GM23248 (cell line): ENCODE measurements around the gene SHH. TPM values are rescaled to one million over a fixed set of nuclear protein-coding genes. Genes with fewer than 3 reads are reported as not detected.

Source experiments
- DNase-seq: peaks from one replicate; pipeline ENCODE4 v3.0.0-alpha.2; 2015
- H2AFZ ChIP-seq: fragments of 200-600 bp; sonication (generic); 2 replicates; pipeline ENCODE4 v1.6.1; 2016; ENCODE audit warnings: antibody characterized with exemption
- H3F3A ChIP-seq: fragments of 200-600 bp; sonication (generic); 2 replicates; pipeline ENCODE4 v1.6.1; 2016; ENCODE audit warnings: mild to moderate bottlenecking, antibody characterized with exemption, mixed run types; ENCODE audit not compliant: insufficient read depth
- H3K27ac ChIP-seq: fragments of 200-600 bp; sonication (generic); 2 replicates; pipeline ENCODE4 v1.5.1; 2016; ENCODE audit warnings: mild to moderate bottlenecking
- H3K27me3 ChIP-seq: fragments of 200-600 bp; sonication (generic); replicated peaks from 2 replicates; pipeline ENCODE4 v1.6.1; 2016; ENCODE audit warnings: mild to moderate bottlenecking; ENCODE audit not compliant: insufficient read depth
- H3K36me3 ChIP-seq: fragments of 200-600 bp; sonication (generic); 2 replicates; pipeline ENCODE4 v1.6.1; 2016; ENCODE audit warnings: low read depth, mild to moderate bottlenecking
- H3K4me1 ChIP-seq: fragments of 200-600 bp; sonication (generic); 2 replicates; pipeline ENCODE4 v1.6.1; 2016; ENCODE audit warnings: mild to moderate bottlenecking; ENCODE audit not compliant: insufficient read depth
- H3K4me2 ChIP-seq: fragments of 200-600 bp; sonication (generic); one replicate; pipeline ENCODE4 v1.6.1; 2016; ENCODE audit warnings: mild to moderate bottlenecking; ENCODE audit not compliant: unreplicated experiment
- H3K4me3 ChIP-seq: fragments of 200-600 bp; sonication (generic); 2 replicates; pipeline ENCODE4 v1.5.1; 2016; ENCODE audit warnings: mild to moderate bottlenecking
- H3K79me2 ChIP-seq: fragments of 200-600 bp; sonication (generic); 2 replicates; pipeline ENCODE4 v1.6.1; 2016; ENCODE audit warnings: mild to moderate bottlenecking; ENCODE audit not compliant: insufficient read depth
- H3K9ac ChIP-seq: fragments of 200-600 bp; sonication (generic); 2 replicates; pipeline ENCODE4 v1.6.1; 2016; ENCODE audit warnings: mild to moderate bottlenecking
- H3K9me2 ChIP-seq: fragments of 200-600 bp; sonication (generic); 2 replicates; pipeline ENCODE4 v1.6.1; 2016; ENCODE audit warnings: mixed run types, mild to moderate bottlenecking, moderate library complexity; ENCODE audit not compliant: insufficient read depth
- H3K9me3 ChIP-seq: fragments of 200-600 bp; sonication (generic); one replicate; pipeline ENCODE4 v1.6.1; 2017; ENCODE audit warnings: low read depth
- H4K20me1 ChIP-seq: fragments of 200-600 bp; sonication (generic); 2 replicates; pipeline ENCODE4 v1.6.0; 2016; ENCODE audit not compliant: insufficient read depth
- EZH2 ChIP-seq: fragments of 200-600 bp; sonication (generic); IDR thresholded peaks from 2 replicates; pipeline ENCODE4 v1.6.1; 2018; ENCODE audit warnings: antibody characterized with exemption, mild to moderate bottlenecking; ENCODE audit not compliant: insufficient read depth, poor library complexity, severe bottlenecking
- EZH2phosphoT487 ChIP-seq: fragments of 200-600 bp; sonication (generic); IDR thresholded peaks from 2 replicates; pipeline ENCODE4 v1.6.1; 2018; ENCODE audit warnings: antibody characterized with exemption, moderate library complexity, mild to moderate bottlenecking, low read depth; ENCODE audit not compliant: insufficient read depth
- WGBS, 2 experiments: methylation state at CpG; one replicate each; pipeline ENCODE4 v1.1.6; 2015 to 2017; ENCODE audit warnings: low lambda C conversion rate in 2 of 2, low coverage in 1 of 2; ENCODE audit errors: missing lambda C conversion rate in 2 of 2; 5-methylcytosine and 5-hydroxymethylcytosine counted together
- in situ Hi-C: fragments of 300-500 bp; cut with MboI; formaldehyde crosslinking; loops from 2 replicates; pipeline ENCODE4 v1.15.0; 2020
- polyA plus RNA-seq: library from polyadenylated mRNA; unstranded; fragments of >200 nt; fragmentation: Nextera tagmentation; extraction: Ambion mirVana; gene quantifications from 2 replicates; pipeline ENCODE4 v1.2.1, GENCODE V29; 2016
- total RNA-seq: library from RNA; depleted of rRNA; stranded (reverse); fragments of >200 nt; shearing (Covaris generic); gene quantifications from 2 replicates; pipeline ENCODE4 v1.2.3, GENCODE V29; 2014

Gene SHH
- total and polyA plus RNA-seq, 2 experiments from 2014 or later, result not detected

DNA sequence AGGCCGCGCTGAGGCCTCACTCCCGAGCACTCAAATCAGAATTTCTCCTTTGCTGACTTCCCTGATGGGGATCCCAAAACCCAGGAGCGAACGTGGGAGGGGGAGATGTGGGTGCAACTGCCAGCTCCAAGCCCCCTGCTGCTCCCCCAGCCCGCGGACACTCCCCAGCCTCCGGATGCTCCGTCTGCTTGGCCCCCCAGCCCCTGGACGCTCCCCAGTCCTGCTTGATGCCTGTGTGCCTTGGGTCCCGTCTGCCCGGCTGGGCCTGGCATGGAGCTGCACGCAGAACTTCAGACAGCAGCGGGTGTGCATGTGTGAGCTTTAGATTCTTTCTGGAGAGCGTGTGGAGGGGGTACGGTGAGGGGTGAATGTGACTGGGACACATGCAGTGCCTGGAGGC is 4.7 kb upstream of the SHH start:
- Histone ChIP-seq H3K9me2 (no peaks in the 10 kb centered on the region), H3K4me2 (no peak overlapping the region), H3K9me3 (no peaks in the 10 kb centered on the region), H3K27me3 (peaks cover 36% of the 10 kb centered on the region), H3K79me2 (no peaks in the 10 kb centered on the region), H3K36me3 (no peaks in the 10 kb centered on the region), H4K20me1 (no peaks in the 10 kb centered on the region), H3K27ac (no peak overlapping the region), H2AFZ (no peak overlapping the region), H3K4me1 (0 out of 2 replicates have a peak, but pooled peaks cover 3% of the 10 kb centered on the region), H3K9ac (no peak overlapping the region), H3F3A (no peaks in the 10 kb centered on the region), H3K4me3 (no peak overlapping the region)
- TF ChIP-seq EZH2phosphoT487, result no peak
- no peak for TF ChIP-seq EZH2
- in situ Hi-C loops, result no loop called here
- DNase-seq, result no peak
- 63 to 75% methylated on average over 16 of the region's 16 CpGs for WGBS, 2 experiments

GRCh38 chr7:155816192-155816508 is 3.9 kb upstream of the SHH start:
- H4K20me1 ChIP-seq, result no peaks in the 10 kb centered on the region
- no peak overlapping the region for H3K27ac ChIP-seq
- H3K9me3 ChIP-seq, result no peaks in the 10 kb centered on the region
- H3K9ac ChIP-seq, result no peak overlapping the region
- in situ Hi-C loops, result no loop called here
- H3K79me2 ChIP-seq, result no peaks in the 10 kb centered on the region
- H3K4me3 ChIP-seq, result no peak overlapping the region
- H3K36me3 ChIP-seq, result no peaks in the 10 kb centered on the region
- H3K9me2 ChIP-seq, result no peaks in the 10 kb centered on the region
- no peak for DNase-seq
- peaks cover 43% of the 10 kb centered on the region for H3K27me3 ChIP-seq
- no peaks in the 10 kb centered on the region for H3F3A ChIP-seq
- 0 out of 2 replicates have a peak, but pooled peaks cover 3% of the 10 kb centered on the region for H3K4me1 ChIP-seq
- no peak for TF ChIP-seq EZH2phosphoT487
- no peak for TF ChIP-seq EZH2
- no peak overlapping the region for H3K4me2 ChIP-seq
- H2AFZ ChIP-seq, result no peak overlapping the region
- WGBS, 2 experiments, result 42 to 46% methylated on average over 12 of the region's 12 CpGs

DNA sequence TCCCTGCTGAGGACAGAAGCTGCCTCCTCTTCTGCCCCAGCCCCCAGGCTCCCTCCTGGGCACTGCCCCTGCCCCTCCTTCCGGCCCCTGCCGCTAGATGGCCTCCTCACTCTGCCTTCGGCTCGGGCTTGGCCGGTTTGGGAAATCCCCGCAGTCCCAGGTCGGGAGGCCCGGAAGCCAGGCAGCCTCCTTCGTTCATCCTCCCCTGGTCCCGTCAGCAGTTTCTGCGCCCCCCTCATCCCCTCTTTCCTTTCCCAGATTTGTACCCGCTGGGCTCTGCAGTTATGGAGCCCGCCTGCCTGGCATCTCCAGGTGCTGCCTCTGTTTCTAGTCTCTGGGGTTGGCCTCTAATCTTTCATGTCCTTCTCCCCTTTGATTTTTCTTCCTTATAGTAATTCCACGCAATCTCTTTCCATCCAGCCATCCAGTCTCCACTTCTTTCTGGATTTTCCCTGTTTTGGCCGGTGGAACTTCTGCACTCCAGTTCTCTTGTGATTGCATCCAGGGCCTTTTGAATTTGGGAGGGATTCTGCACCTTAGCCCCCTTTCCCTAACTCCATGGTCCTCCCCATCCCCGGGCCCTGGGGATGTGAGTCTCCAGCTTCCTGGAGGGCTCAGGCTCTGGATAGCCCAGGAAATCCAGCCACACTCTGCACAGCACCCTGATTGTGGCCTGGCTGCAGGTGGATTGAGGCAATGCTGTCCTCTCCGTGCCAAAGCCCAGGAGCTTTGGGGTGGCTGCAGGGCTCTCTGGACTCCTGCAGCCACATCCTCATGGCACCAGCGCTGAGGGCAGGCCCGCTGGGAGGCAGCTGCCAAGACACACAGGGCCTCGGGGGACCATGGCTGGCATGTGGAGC is 3.3 kb upstream of the SHH start:
- DNase-seq, result peak; percentile 69
- no peaks in the 10 kb centered on the region for H3K9me3 ChIP-seq
- peaks cover 49% of the 10 kb centered on the region for H3K27me3 ChIP-seq
- H3K36me3 ChIP-seq, result no peaks in the 10 kb centered on the region
- no peak overlapping the region for H3K9ac ChIP-seq
- H2AFZ ChIP-seq, result no peak overlapping the region
- no peak overlapping the region for H3K4me2 ChIP-seq
- 21 to 31% methylated on average over 14 to 20 of the region's 20 CpGs for WGBS, 2 experiments
- no peak overlapping the region for H3K27ac ChIP-seq
- TF ChIP-seq EZH2 (no peak), EZH2phosphoT487 (no peak)
- H4K20me1 ChIP-seq, result no peaks in the 10 kb centered on the region
- H3K4me3 ChIP-seq, result no peak overlapping the region
- in situ Hi-C loops, result no loop called here
- H3K9me2 ChIP-seq, result no peaks in the 10 kb centered on the region
- H3K79me2 ChIP-seq, result no peaks in the 10 kb centered on the region
- H3F3A ChIP-seq, result no peaks in the 10 kb centered on the region
- 0 out of 2 replicates have a peak, but pooled peaks cover 3% of the 10 kb centered on the region for H3K4me1 ChIP-seq

DNA sequence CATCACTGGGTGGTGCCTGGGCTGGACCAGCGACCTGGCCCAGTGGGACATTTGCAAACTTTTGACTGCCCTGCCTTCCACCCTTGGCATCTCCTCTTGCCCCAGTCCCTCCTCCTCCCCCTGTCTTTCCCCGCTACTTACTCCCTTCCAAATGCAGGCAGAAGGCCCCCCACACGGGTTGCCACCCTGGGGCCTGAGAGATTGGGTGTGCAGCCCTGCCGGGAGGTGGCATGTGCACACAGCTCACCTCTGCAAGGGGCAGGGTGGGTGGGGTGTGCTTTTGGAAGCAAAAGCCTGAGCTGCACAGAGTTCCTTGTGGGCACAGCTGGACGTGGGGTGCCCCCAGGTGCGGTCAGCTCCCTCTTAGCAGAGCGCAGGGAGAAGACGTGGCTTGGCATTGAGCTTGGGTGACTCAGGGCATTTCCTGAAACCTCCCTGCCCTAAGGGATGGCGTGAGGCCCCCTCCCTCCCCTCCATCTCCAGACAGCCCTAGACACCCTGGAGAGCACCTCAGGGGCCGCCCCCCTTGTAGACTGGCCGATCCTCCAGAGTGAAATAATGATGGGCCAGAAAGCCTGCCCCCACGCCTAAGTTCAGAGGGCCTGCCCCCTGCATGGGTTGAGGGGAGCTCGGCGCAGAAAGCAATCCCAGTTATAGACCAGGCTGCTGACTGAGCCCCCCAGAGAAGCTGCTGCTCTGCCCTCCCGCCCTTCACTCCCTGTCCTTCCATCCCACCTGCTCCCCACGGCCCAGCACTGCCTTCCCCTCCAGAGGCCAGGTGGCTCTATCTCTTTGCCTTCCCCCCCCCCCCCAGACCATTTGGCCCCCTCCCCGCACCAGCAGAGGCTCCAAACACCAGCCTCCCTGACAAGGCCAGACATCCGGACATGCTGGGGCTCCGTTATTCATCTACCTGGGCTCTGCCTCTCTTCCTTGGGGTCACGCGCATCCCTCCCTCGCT is 2.3 kb upstream of the SHH start:
- 3 to 7% methylated on average over 15 to 21 of the region's 22 CpGs for WGBS, 2 experiments
- Histone ChIP-seq H3K27me3 (peaks cover 58% of the 10 kb centered on the region), H3K9me2 (no peaks in the 10 kb centered on the region)

More for the DNA sequence above, 2.3 kb upstream of the SHH start:
- Histone ChIP-seq H3K9me3 (no peaks in the 10 kb centered on the region), H3K4me1 (0 out of 2 replicates have a peak, but pooled peaks cover 3% of the 10 kb centered on the region), H3F3A (no peaks in the 10 kb centered on the region), H3K36me3 (no peaks in the 10 kb centered on the region), H3K4me3 (no peak overlapping the region), H3K4me2 (no peak overlapping the region), H3K9ac (no peak overlapping the region), H3K27ac (no peak overlapping the region), H4K20me1 (no peaks in the 10 kb centered on the region), H2AFZ (no peak overlapping the region), H3K79me2 (no peaks in the 10 kb centered on the region)
- peak; percentile 56 for DNase-seq
- in situ Hi-C loops, result no loop called here
- no peak for TF ChIP-seq EZH2phosphoT487
- TF ChIP-seq EZH2, result no peak
